Lung microvascular endothelial cell (primary cell): ENCODE measurements around the gene WDR76. TPM values are rescaled to one million over a fixed set of nuclear protein-coding genes. Genes with fewer than 3 reads are reported as not detected.

Source experiments
- DNase-seq, 2 donors: peaks; one replicate each; pipeline versions ENCODE4 v3.0.0 to v3.0.0-alpha.2; 2010; ENCODE audit warnings: low read depth in 2 of 2
- total RNA-seq: library from RNA; depleted of rRNA; stranded (reverse); fragments of >200 nt; gene quantifications from 2 replicates; pipeline ENCODE4 v1.2.1, GENCODE V29; 2014

Gene WDR76
- total RNA-seq, 1 donor from 2014 or later, result 3.2 TPM

DNA sequence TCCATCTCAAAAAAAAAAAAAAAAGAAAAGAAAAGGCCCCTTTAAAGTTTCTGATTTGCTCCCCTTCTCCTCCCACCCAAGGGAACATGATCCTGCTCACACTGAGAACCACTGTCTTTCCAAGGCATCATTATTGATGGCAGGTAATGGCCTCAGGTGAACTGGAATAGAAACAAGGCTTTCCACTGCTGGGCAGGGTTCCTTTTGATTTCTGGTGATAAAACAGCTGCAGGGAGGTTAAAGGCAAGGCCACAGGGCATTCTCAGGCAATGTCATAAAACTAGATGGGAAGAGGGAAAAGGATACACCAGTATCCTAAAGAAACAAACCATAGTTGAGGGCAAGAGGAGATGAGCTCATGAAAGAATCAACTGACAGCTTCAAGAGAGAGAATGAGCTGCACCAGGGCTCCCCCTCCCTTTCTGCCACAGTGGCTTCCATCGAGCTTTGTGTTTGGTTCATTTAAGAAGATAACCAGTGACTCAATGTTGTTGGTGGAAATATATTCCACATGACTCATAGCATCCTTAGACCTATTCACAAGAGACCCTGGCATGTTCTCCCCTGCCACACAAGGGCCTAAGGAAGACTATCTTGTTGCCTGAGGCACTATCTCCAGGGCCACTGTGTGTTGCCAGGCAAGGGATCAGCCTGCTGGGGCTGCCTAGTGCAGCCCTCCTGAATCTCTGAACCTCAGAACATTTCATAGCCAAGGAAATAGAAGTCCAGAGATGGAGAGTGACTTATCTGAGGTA is 86.4 kb downstream of the WDR76 start:
- DNase-seq, result peak; percentile 53 to 96

DNA sequence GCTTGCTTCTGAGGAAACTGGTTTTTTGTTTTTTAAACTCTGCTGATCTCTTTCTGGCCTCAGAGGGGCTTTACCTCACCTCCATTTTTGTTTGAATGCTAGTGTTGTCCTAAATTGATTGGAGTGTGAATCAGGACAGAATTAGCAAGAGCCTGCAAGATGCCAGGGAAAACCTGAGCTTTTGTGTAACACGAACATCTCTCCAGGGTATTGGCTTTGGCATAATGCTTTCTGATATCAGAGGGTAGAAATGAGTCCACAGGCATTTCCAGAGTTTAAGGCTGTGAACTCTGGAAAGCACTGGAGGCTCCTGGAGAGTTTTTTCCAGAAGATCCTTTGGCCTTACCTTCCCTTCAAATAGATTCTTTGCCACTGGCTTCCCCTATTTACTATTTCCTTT is 87.1 kb downstream of the WDR76 start:
- no peak for DNase-seq

GRCh38 chr15:43915631-43916325 is 89.0 kb downstream of the WDR76 start:
- no peak for DNase-seq

DNA sequence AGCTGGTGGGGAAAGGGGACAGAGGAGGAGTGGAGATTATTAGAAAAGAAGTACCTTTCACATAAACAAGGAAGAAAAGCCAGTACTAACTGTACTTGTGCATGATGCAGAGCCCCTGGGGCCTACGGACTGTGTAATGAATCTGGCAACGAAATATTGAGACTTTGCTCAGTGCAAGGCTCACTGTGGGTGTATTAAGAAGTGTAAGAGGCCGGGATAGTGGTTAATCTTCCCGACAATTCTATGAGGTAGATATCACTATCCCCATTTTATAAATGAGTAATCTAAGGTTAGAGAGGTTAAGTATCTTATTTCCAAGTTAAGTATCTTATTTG is 89.5 kb downstream of the WDR76 start:
- DNase-seq, result no peak

Other genes with a start within 250 kb of the WDR76 start
- 6.8 and 7.5 TPM in 2 replicates for gene PPIP5K1, start 236.8 kb upstream of the WDR76 start, total RNA-seq
- gene CKMT1B, start 233.0 kb upstream of the WDR76 start, total RNA-seq, result not detected in 2 replicates
- not detected in 2 replicates for gene STRC, start 208.2 kb upstream of the WDR76 start, total RNA-seq
- gene CATSPER2, start 178.2 kb upstream of the WDR76 start, total RNA-seq, result 0.22 and 0.40 TPM in 2 replicates
- gene CKMT1A, start 133.1 kb upstream of the WDR76 start, total RNA-seq, result not detected in 2 replicates
- gene PDIA3, start 80.6 kb upstream of the WDR76 start, total RNA-seq, result 113 and 115 TPM in 2 replicates
- 1.5 and 1.8 TPM in 2 replicates for gene ELL3, start 50.0 kb upstream of the WDR76 start, total RNA-seq
- 285 and 360 TPM in 2 replicates for gene SERF2, start 34.7 kb upstream of the WDR76 start, total RNA-seq
- gene SERINC4, start 26.8 kb upstream of the WDR76 start, total RNA-seq, result not detected in 2 replicates
- 4.4 and 6.3 TPM in 2 replicates for gene HYPK, start 26.4 kb upstream of the WDR76 start, total RNA-seq
- gene MFAP1, start 2.3 kb upstream of the WDR76 start, total RNA-seq, result 14.4 and 20.8 TPM in 2 replicates